ENCODE measurements around the gene MPC1. TPM values are rescaled to one million over a fixed set of nuclear protein-coding genes. Genes with fewer than 3 reads are reported as not detected.
"Not testable (repeated sequence)": the region's sequence is repeated elsewhere in the genome, so short reads cannot be mapped to it uniquely, and the experiment has no call there.

The MPC1 gene
- total RNA-seq, 4 donors from 2014 or later, result 33.4 to 99.4 (median 58.8) TPM

DNA sequence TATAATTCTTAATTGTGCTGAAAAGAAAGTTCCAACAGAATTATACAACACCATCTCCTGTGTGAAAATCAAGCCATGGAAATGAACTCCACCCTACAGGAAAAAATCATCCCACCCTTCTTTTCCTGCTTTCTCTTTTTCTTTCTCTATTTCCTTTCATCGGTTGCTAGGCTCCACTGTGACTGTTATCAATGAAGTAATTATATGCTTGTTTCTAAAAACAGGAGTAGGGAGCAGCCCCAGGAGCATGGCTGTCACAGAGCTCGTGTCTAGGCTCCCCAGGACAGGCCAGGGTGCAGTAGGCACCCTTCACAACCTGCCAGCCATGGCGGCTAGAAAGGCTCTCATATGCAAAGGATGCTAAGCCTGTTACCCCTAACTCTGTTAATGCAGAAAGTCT is 13.0 kb downstream of the MPC1 start:
- DNase-seq (ENCODE audit: low spot score) (no peak), ATAC-seq (ENCODE audit: low FRiP score) (no peak)
- TF ChIP-seq, protein P1, sequence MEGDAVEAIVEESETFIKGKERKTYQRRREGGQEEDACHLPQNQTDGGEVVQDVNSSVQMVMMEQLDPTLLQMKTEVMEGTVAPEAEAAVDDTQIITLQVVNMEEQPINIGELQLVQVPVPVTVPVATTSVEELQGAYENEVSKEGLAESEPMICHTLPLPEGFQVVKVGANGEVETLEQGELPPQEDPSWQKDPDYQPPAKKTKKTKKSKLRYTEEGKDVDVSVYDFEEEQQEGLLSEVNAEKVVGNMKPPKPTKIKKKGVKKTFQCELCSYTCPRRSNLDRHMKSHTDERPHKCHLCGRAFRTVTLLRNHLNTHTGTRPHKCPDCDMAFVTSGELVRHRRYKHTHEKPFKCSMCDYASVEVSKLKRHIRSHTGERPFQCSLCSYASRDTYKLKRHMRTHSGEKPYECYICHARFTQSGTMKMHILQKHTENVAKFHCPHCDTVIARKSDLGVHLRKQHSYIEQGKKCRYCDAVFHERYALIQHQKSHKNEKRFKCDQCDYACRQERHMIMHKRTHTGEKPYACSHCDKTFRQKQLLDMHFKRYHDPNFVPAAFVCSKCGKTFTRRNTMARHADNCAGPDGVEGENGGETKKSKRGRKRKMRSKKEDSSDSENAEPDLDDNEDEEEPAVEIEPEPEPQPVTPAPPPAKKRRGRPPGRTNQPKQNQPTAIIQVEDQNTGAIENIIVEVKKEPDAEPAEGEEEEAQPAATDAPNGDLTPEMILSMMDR (IDR thresholded peaks at IDR 0.05), result no peak

DNA sequence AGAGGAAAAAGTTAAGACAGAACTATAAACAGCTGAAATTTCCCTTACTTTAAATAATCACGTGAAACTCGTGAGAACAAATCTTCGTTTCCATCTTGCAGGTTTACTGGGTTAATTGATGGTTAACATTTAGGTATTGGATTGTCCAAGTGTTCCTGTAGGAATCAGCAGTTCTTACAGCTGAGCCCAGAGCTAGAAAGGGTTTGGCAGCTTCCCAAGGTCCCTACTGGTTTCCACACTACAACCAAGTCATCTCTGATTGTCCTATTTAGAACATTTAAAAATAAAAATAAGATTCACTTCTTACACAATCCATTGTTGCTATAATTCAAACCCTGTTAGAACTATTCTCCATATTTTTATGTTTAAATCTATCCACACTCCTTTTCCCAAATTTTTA is 15.8 kb downstream of the MPC1 start:
- no peak for ATAC-seq (ENCODE audit: low FRiP score)

DNA sequence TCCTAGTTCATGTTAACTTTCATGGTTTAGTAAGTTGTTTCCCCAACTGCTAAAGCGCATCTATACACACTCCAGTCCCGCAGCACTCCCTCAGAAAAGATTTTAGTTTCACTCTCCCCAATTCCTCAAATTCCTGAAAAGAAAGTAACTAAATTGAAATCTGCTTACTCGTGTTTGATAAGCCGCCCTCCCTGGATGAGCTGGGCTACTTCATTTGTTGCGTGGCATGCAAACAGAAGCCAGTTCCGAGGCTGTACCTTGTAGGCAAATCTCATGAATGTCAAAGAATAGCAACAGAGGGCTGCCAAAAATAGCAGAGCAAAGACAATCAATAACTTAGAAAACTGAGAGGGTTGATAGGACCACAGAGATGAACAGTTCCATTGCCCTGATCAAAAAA is 16.9 kb downstream of the MPC1 start:
- DNase-seq (ENCODE audit: low spot score) (no peak), ATAC-seq (ENCODE audit: low FRiP score) (no peak)
- TF ChIP-seq, protein P1 (IDR thresholded peaks at IDR 0.05), result no peak

More for the DNA sequence above, 15.8 kb downstream of the MPC1 start:
- no peak for DNase-seq (ENCODE audit: low spot score)
- TF ChIP-seq, protein P1 (IDR thresholded peaks at IDR 0.05), result no peak

DNA sequence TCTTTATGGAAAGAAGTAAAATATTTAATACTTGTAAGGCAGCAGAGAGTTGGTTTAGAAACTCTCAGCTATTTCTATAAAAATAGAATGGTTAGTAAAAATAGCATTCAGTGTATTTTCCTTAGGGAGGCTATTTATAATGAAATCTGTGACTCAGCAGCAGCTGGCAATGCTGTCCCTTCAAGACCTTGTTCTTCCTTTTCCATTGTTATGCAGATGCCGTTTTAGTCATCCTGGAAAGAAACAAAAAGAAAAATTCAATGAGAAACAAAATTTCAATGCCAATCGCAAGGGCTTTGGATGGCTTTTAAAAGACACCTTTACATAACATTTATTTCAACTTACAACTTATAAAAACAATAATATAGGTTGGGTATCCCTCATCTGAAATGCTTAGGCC is 17.5 kb downstream of the MPC1 start:
- ATAC-seq (ENCODE audit: low FRiP score), result no peak
- TF ChIP-seq, protein P1 (IDR thresholded peaks at IDR 0.05), result no peak
- no peak for DNase-seq (ENCODE audit: low spot score)

DNA sequence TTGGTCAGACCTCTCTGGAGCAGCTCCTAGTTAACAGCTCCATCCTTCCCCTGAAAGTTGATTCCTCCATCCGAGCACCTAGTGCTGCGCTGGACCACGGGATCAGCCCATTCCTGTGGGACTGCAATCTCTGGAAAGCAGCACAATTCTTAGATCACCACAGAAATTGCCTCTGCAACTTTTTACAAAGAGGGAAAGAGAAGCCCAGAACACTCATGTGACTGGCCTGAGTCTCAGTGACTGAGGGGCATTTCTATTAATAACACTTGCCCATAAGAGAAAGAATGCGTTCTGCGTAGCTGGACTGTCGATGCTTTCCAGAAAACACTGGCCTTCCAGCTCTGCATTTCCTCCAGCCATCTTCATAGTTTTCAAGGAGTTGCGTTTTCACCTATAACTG is 18.3 kb downstream of the MPC1 start:
- TF ChIP-seq, protein P1 (IDR thresholded peaks at IDR 0.05), result no peak
- no peak for DNase-seq (ENCODE audit: low spot score)
- no peak for ATAC-seq (ENCODE audit: low FRiP score)

DNA sequence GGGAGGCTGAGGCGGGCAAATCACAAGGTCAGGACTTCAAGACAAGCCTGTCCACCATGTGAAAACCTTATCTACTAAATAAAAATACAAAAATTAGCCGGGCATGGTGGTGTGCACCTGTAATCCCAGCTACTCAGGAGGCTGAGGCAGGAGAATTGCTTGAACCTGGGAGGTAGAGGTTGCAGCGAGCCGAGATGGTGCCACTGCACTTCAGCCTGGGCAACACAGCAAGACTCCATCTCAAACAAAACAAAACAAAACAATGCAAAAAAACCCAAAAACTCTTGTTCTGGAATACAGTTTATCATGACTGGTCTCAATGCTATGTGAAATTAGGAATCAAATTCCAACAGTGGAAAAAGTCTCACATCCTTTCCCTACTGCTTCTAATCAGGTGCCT is 20.3 kb downstream of the MPC1 start:
- DNase-seq (ENCODE audit: low spot score); ATAC-seq (ENCODE audit: low FRiP score): not testable (repeated sequence)

DNA sequence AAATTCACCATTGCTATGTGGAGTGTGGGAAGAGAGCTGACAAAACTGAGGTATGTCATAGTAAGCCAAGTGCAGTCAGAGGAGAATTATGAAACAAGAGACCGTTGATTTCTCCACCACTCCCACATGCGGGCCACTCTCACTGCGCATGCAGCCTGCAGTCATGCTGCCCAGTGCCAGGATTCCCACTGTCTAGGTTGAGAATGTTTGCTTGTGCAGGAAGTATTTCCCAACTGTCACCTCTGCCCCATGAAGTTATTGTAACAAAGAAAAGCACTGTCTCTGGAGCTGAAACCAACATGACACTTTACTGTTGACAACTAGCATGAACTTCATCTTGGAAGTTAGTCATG is 21.7 kb downstream of the MPC1 start:
- ATAC-seq (ENCODE audit: low FRiP score) (peak; percentile 51), DNase-seq (ENCODE audit: low spot score) (no peak)
- TF ChIP-seq, protein P1 (IDR thresholded peaks at IDR 0.05), result no peak

Data from omental fat pad (tissue), 4 donors.